Testis (tissue), 3 donors: Measurements from ENCODE around the gene CD9. TPM values are rescaled to one million over a fixed set of nuclear protein-coding genes. Genes with fewer than 3 reads are reported as not detected.

Source experiments
- DNase-seq: peaks from one replicate; pipeline ENCODE4 v3.0.0-alpha.2; 2019
- H3K27ac ChIP-seq, 2 donors: fragments of 200-600 bp; sonication (generic); one replicate each; pipeline ENCODE4 v1.5.1; 2019
- H3K27me3 ChIP-seq: fragments of 200-600 bp; sonication (generic); one replicate; pipeline ENCODE4 v1.5.1; 2019
- H3K36me3 ChIP-seq: fragments of 200-600 bp; sonication (generic); one replicate; pipeline ENCODE4 v1.5.1; 2017; ENCODE audit warnings: low read depth; ENCODE audit errors: missing control alignments
- H3K4me1 ChIP-seq: fragments of 200-600 bp; sonication (generic); one replicate; pipeline ENCODE4 v1.5.1; 2019
- H3K4me3 ChIP-seq, 2 donors: fragments of 200-600 bp; sonication (generic); one replicate each; pipeline ENCODE4 v1.5.1; 2017 to 2019
- H3K9me3 ChIP-seq: fragments of 200-600 bp; sonication (generic); one replicate; pipeline ENCODE4 v1.5.1; 2017
- CTCF ChIP-seq, 3 experiments: fragments of 450-650 bp in 2 of 3; fragments of 200-600 bp in 1 of 3; sonication (generic) in 1 of 3; IDR thresholded peaks; one replicate each; pipeline ENCODE4 v1.5.1; 2016 to 2019; ENCODE audit warnings: antibody characterized with exemption in 3 of 3, mild to moderate bottlenecking in 2 of 3, moderate library complexity in 1 of 3
- POLR2A ChIP-seq: fragments of 450-650 bp; IDR thresholded peaks from one replicate; pipeline ENCODE4 v1.6.1; 2017; ENCODE audit warnings: antibody characterized with exemption, mild to moderate bottlenecking, moderate library complexity
- WGBS, 2 donors: methylation state at CpG; one replicate each; pipeline ENCODE4 v1.1.5; 2018; 5-methylcytosine and 5-hydroxymethylcytosine counted together
- intact Hi-C: fragments of 100-400 bp; cut with DNase I; formaldehyde crosslinking; loops from one replicate; pipeline ENCODE4 v1.15.1; 2023; ENCODE audit warnings: low total_unique reads
- polyA plus RNA-seq: library from polyadenylated mRNA; stranded (reverse); fragments of 350-450 nt; fragmentation: Illumina TruSeq; extraction: RNeasy Lipid Tissue Mini Kit (QIAGEN cat#74804); gene quantifications from one replicate; pipeline ENCODE4 v1.2.3, GENCODE V29; 2014; ENCODE audit warnings: low read depth, low replicate concordance; ENCODE audit not compliant: insufficient read depth
- total RNA-seq, 2 donors: library from RNA; depleted of rRNA; stranded (reverse); fragments of >200 nt; gene quantifications; one replicate each; pipeline ENCODE4 v1.2.3, GENCODE V29; 2016

The CD9 gene
- total and polyA plus RNA-seq, 3 donors from 2014 or later, result 31.2 to 94.2 (median 53.1) TPM

- Histone ChIP-seq H3K9me3 (no peaks in the 10 kb centered on the region), H3K27ac (no peak overlapping the region), H3K27me3 (no peaks in the 10 kb centered on the region), H3K36me3 (no peaks in the 10 kb centered on the region), H3K4me3 (no peak overlapping the region), H3K4me1 (peaks cover 24% of the 10 kb centered on the region)
- WGBS, 2 donors, result 61 to 73% methylated on average over 6 of the region's 6 CpGs
- TF ChIP-seq POLR2A (no peak), CTCF (IDR thresholded peaks at IDR 0.05) (no peak)
- DNase-seq, result no peak
- intact Hi-C loops, result loop anchor here (2.0 kb wide), 1 partner anchor 78 kb away; no protein-coding TSS in a partner anchor
Observed at GRCh38 chr12:6202304-6202703, 2.1 kb downstream of the CD9 start.

GRCh38 chr12:6202846-6203245, 2.6 kb downstream of the CD9 start:
- Histone ChIP-seq H3K4me1 (peaks cover 24% of the 10 kb centered on the region), H3K27me3 (no peaks in the 10 kb centered on the region), H3K9me3 (no peaks in the 10 kb centered on the region), H3K36me3 (no peaks in the 10 kb centered on the region), H3K27ac (no peak overlapping the region), H3K4me3 (no peak overlapping the region)
- 83 to 95% methylated on average over 3 of the region's 3 CpGs for WGBS, 2 donors
- intact Hi-C loops, result loop anchor here (2.0 kb wide), 1 partner anchor 78 kb away; no protein-coding TSS in a partner anchor
- TF ChIP-seq CTCF (IDR thresholded peaks at IDR 0.05) (no peak), POLR2A (no peak)
- DNase-seq, result no peak

- H3K27ac ChIP-seq, result peak overlapping the region in 1 of 2 donors; percentile 3
- no peak for DNase-seq
- H3K4me1 ChIP-seq, result peaks cover 24% of the 10 kb centered on the region
- TF ChIP-seq CTCF (IDR thresholded peaks at IDR 0.05) (no peak), POLR2A (no peak)
- intact Hi-C loops, result loop anchor here (2.0 kb wide), 1 partner anchor 77 kb away; no protein-coding TSS in a partner anchor
- no peaks in the 10 kb centered on the region for H3K27me3 ChIP-seq
- no peaks in the 10 kb centered on the region for H3K36me3 ChIP-seq
- no peak overlapping the region for H3K4me3 ChIP-seq
- no peaks in the 10 kb centered on the region for H3K9me3 ChIP-seq
- 90 to 98% methylated on average over 3 of the region's 3 CpGs for WGBS, 2 donors
Observed at GRCh38 chr12:6203601-6204000, 3.4 kb downstream of the CD9 start.

GRCh38 chr12:6204533-6205143, 4.4 kb downstream of the CD9 start:
- no peak for TF ChIP-seq CTCF (IDR thresholded peaks at IDR 0.05)
- TF ChIP-seq POLR2A, result no peak
- peaks cover 21% of the 10 kb centered on the region for H3K4me1 ChIP-seq
- intact Hi-C loops, result no loop called here
- no peak overlapping the region for H3K4me3 ChIP-seq
- no peaks in the 10 kb centered on the region for H3K36me3 ChIP-seq
- no peaks in the 10 kb centered on the region for H3K9me3 ChIP-seq
- WGBS, 2 donors, result 83 to 85% methylated on average over 5 of the region's 5 CpGs
- no peak for DNase-seq
- peak overlapping the region in 1 of 2 donors; percentile 71 for H3K27ac ChIP-seq
- no peaks in the 10 kb centered on the region for H3K27me3 ChIP-seq

GRCh38 chr12:6205144-6205539, 4.9 kb downstream of the CD9 start:
- Histone ChIP-seq H3K27me3 (no peaks in the 10 kb centered on the region), H3K27ac (peak overlapping the region in 1 of 2 donors; percentile 71), H3K4me1 (peaks cover 21% of the 10 kb centered on the region), H3K36me3 (no peaks in the 10 kb centered on the region), H3K4me3 (no peak overlapping the region), H3K9me3 (no peaks in the 10 kb centered on the region)
- intact Hi-C loops, result no loop called here
- WGBS, 2 donors, result 40 to 62% methylated on average over 8 of the region's 8 CpGs
- TF ChIP-seq CTCF (IDR thresholded peaks at IDR 0.05), result no peak
- TF ChIP-seq POLR2A, result no peak
- no peak for DNase-seq
